Measurements from ENCODE around the gene INPP4A. TPM values are rescaled to one million over a fixed set of nuclear protein-coding genes. Genes with fewer than 3 reads are reported as not detected.

The INPP4A gene
- total and polyA plus RNA-seq, 10 of the 15 experiments (the other 5 are each of a cell fraction or from before 2014, with no cell fraction given): 4.7 to 62.3 (median 36.9) TPM

DNA sequence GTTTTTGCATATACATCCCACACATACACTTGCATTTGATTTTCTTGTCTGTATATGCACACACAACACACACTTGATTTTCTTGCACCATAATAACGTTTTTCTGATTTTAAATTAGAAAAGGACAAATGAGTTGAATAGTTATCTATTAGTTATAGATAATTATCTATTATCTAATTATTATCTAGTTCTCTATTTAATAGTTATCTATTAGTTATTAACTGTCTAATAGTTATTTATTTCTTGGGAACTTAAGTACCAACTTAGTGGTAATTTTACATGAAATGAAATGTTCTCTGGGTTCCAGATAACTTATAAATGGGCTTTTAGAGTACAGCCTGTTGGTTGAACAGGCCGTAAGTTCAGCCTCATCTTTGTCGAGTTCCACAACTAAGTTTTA lies 23.0 kb downstream of the INPP4A start:
- FAIRE-seq (no peak), DNase-seq (ENCODE audit: low read depth, low spot score) (no peak), ATAC-seq (no peak)
- Histone ChIP-seq H3K9me3 (replicated peaks; ENCODE audit: control insufficient read depth, insufficient read depth, low read length) (no peaks in the 10 kb centered on the region), H3K27me3 (replicated peaks in 1 of 2; ENCODE audit: control insufficient read depth in 2 of 2, insufficient read depth in 2 of 2, low read length in 1 of 2) (no peaks in the 10 kb centered on the region), H2AFZ (ENCODE audit: control insufficient read depth, low read depth, low read length) (no peak overlapping the region), H3K9ac (ENCODE audit: control insufficient read depth, insufficient read depth, low read length) (no peak overlapping the region), H3K27ac (ENCODE audit: control insufficient read depth, insufficient read depth) (peak overlapping the region; percentile 99), H4K20me1 (ENCODE audit: control insufficient read depth, insufficient read depth) (no peaks in the 10 kb centered on the region), H3K4me2 (ENCODE audit: control insufficient read depth, insufficient read depth) (peak overlapping the region; percentile 89; the same call in 1 of the 2 replicates), H3K36me3 (ENCODE audit: control insufficient read depth in 2 of 2, insufficient read depth in 2 of 2, low read length in 1 of 2) (peaks cover 2 to 19% of the 10 kb centered on the region in 2 experiments; a peak in 3 of 4 replicates), H3K4me3 (peak overlapping the region; percentile 25; the same call in 1 of the 2 replicates), H3K4me1 (ENCODE audit: control insufficient read depth, insufficient read depth, low read length) (peaks cover 89% of the 10 kb centered on the region), H3K79me2 (ENCODE audit: control insufficient read depth, insufficient read depth, low read length) (peaks cover 77% of the 10 kb centered on the region)
- intact Hi-C loops (cut with micrococcal nuclease; ENCODE audit: unreplicated experiment) (loop anchor here (5.0 to 10.0 kb wide), 4 partner anchors 80 to 453 kb away; partner anchors contain the start of genes COA5 and UNC50), in situ Hi-C loops (cut with MboI) (no loop called here)
- POLR2A ChIA-PET: interaction anchor here (1.2 to 27.0 kb wide), 3 partner anchors 14 to 805 kb away, joined by 3 to 545 read pairs (median 271); no protein-coding TSS in a partner anchor
- 70% methylated on average over 3 of the region's 3 CpGs for WGBS (ENCODE audit: insufficient coverage, insufficient replicate concordance, low lambda C conversion rate, missing lambda C conversion rate)
- RAD21 ChIA-PET (ENCODE audit: unreplicated experiment): interaction anchor here (2.0 to 11.0 kb wide), 5 partner anchors 9 to 55 kb away, joined by 8 to 200 read pairs (median 150); no protein-coding TSS in a partner anchor
- CTCF ChIA-PET: interaction anchor here (0.7 to 7.9 kb wide), 6 partner anchors 8 to 55 kb away, joined by 3 to 64 read pairs (median 14); no protein-coding TSS in a partner anchor
- no TSS peak for BruUV-seq (replicated peaks)
- SMC1A ChIA-PET (ENCODE audit: uncharacterized antibody, unreplicated experiment): interaction anchor here (1.0 to 28.2 kb wide), 6 partner anchors 16 to 66 kb away, joined by 3 to 816 read pairs (median 4); partner anchors contain the start of gene INPP4A
- TF ChIP-seq MYB (IDR thresholded peaks at IDR 0.05; ENCODE audit: borderline replicate concordance, low read depth, low read length) (no peak), KLF5 (IDR thresholded peaks at IDR 0.05; ENCODE audit: partially characterized antibody) (no peak), TARDBP (IDR thresholded peaks at IDR 0.05; ENCODE audit: borderline replicate concordance) (no peak), SMARCA5 (IDR thresholded peaks at IDR 0.05) (no peak), YBX1 (IDR thresholded peaks at IDR 0.05) (no peak), EP300 (IDR thresholded peaks at IDR 0.05; ENCODE audit: borderline replicate concordance in 1 of 2, control insufficient read depth in 1 of 2, low read depth in 2 of 2, low read length in 2 of 2) (no peak), ATF7 (IDR thresholded peaks at IDR 0.05; ENCODE audit: low read depth) (no peak), WRNIP1 (IDR thresholded peaks at IDR 0.05; ENCODE audit: borderline replicate concordance, low read depth, low read length) (no peak)
- TF ChIP-seq, protein P1, sequence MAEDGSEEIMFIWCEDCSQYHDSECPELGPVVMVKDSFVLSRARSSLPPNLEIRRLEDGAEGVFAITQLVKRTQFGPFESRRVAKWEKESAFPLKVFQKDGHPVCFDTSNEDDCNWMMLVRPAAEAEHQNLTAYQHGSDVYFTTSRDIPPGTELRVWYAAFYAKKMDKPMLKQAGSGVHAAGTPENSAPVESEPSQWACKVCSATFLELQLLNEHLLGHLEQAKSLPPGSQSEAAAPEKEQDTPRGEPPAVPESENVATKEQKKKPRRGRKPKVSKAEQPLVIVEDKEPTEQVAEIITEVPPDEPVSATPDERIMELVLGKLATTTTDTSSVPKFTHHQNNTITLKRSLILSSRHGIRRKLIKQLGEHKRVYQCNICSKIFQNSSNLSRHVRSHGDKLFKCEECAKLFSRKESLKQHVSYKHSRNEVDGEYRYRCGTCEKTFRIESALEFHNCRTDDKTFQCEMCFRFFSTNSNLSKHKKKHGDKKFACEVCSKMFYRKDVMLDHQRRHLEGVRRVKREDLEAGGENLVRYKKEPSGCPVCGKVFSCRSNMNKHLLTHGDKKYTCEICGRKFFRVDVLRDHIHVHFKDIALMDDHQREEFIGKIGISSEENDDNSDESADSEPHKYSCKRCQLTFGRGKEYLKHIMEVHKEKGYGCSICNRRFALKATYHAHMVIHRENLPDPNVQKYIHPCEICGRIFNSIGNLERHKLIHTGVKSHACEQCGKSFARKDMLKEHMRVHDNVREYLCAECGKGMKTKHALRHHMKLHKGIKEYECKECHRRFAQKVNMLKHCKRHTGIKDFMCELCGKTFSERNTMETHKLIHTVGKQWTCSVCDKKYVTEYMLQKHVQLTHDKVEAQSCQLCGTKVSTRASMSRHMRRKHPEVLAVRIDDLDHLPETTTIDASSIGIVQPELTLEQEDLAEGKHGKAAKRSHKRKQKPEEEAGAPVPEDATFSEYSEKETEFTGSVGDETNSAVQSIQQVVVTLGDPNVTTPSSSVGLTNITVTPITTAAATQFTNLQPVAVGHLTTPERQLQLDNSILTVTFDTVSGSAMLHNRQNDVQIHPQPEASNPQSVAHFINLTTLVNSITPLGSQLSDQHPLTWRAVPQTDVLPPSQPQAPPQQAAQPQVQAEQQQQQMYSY (CRISPR knock-in tag; IDR thresholded peaks at IDR 0.05): no peak
- TF ChIP-seq, protein P2, sequence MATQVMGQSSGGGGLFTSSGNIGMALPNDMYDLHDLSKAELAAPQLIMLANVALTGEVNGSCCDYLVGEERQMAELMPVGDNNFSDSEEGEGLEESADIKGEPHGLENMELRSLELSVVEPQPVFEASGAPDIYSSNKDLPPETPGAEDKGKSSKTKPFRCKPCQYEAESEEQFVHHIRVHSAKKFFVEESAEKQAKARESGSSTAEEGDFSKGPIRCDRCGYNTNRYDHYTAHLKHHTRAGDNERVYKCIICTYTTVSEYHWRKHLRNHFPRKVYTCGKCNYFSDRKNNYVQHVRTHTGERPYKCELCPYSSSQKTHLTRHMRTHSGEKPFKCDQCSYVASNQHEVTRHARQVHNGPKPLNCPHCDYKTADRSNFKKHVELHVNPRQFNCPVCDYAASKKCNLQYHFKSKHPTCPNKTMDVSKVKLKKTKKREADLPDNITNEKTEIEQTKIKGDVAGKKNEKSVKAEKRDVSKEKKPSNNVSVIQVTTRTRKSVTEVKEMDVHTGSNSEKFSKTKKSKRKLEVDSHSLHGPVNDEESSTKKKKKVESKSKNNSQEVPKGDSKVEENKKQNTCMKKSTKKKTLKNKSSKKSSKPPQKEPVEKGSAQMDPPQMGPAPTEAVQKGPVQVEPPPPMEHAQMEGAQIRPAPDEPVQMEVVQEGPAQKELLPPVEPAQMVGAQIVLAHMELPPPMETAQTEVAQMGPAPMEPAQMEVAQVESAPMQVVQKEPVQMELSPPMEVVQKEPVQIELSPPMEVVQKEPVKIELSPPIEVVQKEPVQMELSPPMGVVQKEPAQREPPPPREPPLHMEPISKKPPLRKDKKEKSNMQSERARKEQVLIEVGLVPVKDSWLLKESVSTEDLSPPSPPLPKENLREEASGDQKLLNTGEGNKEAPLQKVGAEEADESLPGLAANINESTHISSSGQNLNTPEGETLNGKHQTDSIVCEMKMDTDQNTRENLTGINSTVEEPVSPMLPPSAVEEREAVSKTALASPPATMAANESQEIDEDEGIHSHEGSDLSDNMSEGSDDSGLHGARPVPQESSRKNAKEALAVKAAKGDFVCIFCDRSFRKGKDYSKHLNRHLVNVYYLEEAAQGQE (IDR thresholded peaks at IDR 0.05; ENCODE audit: low read depth, low read length): no peak
- TF ChIP-seq, protein P3, sequence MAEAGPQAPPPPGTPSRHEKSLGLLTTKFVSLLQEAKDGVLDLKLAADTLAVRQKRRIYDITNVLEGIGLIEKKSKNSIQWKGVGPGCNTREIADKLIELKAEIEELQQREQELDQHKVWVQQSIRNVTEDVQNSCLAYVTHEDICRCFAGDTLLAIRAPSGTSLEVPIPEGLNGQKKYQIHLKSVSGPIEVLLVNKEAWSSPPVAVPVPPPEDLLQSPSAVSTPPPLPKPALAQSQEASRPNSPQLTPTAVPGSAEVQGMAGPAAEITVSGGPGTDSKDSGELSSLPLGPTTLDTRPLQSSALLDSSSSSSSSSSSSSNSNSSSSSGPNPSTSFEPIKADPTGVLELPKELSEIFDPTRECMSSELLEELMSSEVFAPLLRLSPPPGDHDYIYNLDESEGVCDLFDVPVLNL (IDR thresholded peaks at IDR 0.05; ENCODE audit: low read depth, low read length): no peak
- TF ChIP-seq, protein P4, sequence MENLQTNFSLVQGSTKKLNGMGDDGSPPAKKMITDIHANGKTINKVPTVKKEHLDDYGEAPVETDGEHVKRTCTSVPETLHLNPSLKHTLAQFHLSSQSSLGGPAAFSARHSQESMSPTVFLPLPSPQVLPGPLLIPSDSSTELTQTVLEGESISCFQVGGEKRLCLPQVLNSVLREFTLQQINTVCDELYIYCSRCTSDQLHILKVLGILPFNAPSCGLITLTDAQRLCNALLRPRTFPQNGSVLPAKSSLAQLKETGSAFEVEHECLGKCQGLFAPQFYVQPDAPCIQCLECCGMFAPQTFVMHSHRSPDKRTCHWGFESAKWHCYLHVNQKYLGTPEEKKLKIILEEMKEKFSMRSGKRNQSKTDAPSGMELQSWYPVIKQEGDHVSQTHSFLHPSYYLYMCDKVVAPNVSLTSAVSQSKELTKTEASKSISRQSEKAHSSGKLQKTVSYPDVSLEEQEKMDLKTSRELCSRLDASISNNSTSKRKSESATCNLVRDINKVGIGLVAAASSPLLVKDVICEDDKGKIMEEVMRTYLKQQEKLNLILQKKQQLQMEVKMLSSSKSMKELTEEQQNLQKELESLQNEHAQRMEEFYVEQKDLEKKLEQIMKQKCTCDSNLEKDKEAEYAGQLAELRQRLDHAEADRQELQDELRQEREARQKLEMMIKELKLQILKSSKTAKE (IDR thresholded peaks at IDR 0.05; ENCODE audit: low read depth, poor library complexity, severe bottlenecking): no peak

Measured in GM12878 (cell line).